HG02571 (cell line): Measurements from ENCODE around the gene TRMT2A.
A peak's percentile ranks its signal among the peaks of the same experiment; 100 is the strongest.
"Not testable (repeated sequence)": the region's sequence is repeated elsewhere in the genome, so short reads cannot be mapped to it uniquely, and the experiment has no call there.

Source experiments
- ATAC-seq: cut with Tn5 transposase; IDR thresholded peaks from one replicate; pipeline ENCODE4 v1.9.1; 2021; ENCODE audit warnings: mild to moderate bottlenecking, moderate library complexity; ENCODE audit not compliant: unreplicated experiment

The TRMT2A gene, protein sequence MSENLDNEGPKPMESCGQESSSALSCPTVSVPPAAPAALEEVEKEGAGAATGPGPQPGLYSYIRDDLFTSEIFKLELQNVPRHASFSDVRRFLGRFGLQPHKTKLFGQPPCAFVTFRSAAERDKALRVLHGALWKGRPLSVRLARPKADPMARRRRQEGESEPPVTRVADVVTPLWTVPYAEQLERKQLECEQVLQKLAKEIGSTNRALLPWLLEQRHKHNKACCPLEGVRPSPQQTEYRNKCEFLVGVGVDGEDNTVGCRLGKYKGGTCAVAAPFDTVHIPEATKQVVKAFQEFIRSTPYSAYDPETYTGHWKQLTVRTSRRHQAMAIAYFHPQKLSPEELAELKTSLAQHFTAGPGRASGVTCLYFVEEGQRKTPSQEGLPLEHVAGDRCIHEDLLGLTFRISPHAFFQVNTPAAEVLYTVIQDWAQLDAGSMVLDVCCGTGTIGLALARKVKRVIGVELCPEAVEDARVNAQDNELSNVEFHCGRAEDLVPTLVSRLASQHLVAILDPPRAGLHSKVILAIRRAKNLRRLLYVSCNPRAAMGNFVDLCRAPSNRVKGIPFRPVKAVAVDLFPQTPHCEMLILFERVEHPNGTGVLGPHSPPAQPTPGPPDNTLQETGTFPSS

GRCh38 chr22:20116951-20117632 lies at the start of gene TRMT2A:
Gene TRMT2A, minus strand, starts transcription at chr22:20117226. Its CDS starts 320 bp downstream, at chr22:20116906.
- peak; percentile 74 for ATAC-seq

DNA sequence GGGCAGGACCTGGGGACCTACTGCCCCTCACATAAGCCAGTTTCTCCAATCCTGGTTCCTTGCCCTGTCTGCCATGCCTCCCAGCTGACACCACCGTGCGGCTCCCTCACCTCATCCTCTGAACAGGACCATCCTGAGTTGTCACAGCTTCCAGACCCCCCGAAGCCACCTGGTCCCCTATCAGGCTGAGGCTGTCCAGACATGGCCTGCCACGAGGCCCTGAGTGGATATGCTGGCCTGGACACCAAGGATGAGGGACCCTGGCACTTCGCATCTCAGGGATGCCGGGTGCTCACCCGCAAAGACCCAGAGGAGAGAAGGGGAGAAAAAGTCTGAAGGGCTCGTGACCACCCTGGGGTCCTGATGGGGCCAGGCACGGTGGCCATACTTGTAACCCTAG lies 49.7 kb upstream of the TRMT2A start:
- ATAC-seq: no peak

- no peak for ATAC-seq
Measured at GRCh38 chr22:20165913-20166312, 48.9 kb upstream of the TRMT2A start.

GRCh38 chr22:20165421-20165820 lies 48.4 kb upstream of the TRMT2A start:
- no peak for ATAC-seq

DNA sequence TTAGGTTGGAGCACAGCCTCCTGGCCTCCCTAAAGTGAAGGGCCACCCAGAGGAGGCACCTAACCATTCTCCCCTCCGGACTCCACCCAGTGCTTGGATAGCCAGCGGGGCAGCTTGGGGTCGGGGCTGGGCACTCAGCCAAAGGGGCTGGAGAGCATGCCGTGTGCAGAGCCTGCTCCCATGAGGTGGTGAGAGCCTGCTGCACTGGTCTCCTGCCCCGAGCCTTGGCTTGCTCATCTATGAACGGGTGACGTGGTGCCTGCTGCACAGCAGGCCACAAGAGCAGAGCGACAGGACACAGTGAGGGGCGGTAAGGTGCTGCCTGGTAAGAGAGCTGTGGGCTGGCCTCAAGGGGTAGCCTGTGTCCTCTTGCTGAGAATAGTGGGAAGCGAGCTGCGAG lies 47.8 kb upstream of the TRMT2A start:
- no peak for ATAC-seq

DNA sequence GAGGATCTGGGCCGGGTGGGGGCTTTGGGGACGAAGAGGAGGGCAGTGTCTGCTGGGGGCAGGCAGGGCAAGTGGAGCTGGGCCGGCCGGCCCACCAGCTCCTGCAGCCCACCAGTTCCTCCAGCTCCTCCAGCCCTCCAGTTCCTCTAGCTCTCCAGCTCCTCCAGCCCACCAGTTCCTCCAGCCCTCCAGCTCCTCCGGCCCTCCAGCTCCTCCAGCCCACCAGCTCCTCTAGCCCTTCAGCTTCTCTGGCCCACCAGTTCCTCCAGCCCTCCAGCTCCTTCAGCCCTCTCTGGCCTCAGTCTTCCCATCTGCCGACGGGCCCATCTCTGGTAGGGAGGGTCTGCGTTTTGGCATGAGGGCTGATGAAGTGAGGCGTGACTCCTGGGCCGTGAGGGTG lies 43.0 kb upstream of the TRMT2A start:
- no peak for ATAC-seq

DNA sequence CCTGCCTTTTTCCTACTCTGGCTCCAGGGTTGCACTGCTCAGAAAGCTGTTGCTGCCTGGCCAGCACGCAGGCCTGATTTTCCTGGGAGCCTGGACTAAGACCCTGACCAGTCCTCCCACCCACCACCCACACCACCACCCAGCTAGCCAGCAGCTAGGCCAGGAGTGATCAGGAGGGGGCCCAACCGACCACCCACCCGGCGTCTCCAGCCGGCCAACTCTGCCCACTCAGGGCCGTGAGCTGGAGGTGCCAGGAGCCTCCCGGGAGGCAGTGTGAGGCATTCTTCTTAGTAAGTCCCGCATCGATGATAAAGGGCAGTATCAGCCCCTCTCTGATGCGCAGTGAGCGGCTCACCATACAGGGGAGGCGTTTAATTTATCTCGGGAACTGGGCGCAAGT lies 42.5 kb upstream of the TRMT2A start:
- ATAC-seq: not testable (repeated sequence)

GRCh38 chr22:20159076-20159475 lies 42.0 kb upstream of the TRMT2A start:
- no peak for ATAC-seq

DNA sequence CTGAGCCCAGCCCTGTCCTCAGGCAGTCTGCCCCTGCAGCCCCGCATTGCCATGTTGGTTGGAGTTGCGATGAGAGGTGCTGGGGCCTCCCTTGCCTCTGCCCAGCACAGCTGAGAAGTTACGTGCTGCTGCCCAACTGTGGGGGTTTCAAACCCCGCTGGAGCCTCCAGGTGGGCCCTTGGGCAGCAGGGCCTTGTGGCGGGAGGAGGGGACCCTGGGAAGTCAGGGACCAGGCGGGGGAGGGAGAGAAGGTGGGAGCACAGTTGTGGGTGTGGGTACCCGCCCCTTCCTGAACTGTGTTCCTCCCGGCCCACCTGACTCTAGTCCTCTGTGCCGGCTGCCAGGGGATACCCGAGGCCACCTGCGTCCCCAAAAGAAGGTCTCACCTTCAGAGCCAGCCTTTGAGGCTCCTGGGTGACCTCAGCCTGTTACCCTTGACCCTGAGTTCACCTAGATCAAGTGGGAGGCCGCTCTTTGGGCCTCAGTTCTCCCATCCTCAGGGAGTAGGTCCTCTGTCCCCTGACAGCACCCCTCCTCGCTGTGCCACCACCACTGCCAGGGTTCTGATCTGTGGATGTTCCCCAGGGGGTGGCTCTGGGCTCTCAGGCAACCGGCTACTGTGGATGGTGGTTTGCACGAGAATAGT lies 41.5 kb upstream of the TRMT2A start:
- ATAC-seq: no peak

DNA sequence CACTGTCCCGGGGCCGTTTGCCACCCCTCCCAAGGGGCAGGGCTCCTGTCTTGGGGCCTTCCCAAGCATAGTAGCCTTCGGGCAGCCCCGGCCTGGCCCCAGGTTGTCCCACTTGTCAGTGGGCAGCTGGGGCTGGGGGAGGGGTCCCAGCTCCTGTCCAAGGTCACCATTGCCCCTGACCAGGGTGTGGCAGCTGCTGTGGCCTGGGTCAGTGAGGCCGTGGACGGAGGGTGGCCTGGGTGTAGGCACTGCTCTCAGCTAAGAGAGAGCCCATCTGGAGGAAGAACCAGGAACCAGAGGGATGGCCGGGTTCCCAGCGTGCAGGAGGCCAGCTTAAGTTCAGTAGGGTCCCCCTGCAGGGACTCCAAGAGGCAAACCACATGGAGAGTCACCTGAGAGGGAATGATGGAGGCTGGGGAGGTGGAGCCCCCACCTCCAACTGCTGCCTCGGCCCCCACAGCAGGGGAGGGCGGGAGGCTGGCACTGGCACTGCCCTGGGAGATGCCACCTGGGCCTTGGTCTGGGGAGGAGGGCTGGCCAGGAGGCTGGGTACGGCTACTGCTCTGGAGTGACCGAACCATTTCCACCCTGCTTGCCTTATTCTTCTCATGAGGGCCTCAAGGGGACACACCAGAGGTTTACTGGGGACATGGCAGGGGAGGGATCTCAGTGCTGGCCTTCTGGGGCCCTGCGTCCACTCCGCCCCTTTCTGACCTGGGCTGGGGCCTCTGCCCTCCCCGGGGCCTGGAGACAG lies 40.6 kb upstream of the TRMT2A start:
- no peak for ATAC-seq

DNA sequence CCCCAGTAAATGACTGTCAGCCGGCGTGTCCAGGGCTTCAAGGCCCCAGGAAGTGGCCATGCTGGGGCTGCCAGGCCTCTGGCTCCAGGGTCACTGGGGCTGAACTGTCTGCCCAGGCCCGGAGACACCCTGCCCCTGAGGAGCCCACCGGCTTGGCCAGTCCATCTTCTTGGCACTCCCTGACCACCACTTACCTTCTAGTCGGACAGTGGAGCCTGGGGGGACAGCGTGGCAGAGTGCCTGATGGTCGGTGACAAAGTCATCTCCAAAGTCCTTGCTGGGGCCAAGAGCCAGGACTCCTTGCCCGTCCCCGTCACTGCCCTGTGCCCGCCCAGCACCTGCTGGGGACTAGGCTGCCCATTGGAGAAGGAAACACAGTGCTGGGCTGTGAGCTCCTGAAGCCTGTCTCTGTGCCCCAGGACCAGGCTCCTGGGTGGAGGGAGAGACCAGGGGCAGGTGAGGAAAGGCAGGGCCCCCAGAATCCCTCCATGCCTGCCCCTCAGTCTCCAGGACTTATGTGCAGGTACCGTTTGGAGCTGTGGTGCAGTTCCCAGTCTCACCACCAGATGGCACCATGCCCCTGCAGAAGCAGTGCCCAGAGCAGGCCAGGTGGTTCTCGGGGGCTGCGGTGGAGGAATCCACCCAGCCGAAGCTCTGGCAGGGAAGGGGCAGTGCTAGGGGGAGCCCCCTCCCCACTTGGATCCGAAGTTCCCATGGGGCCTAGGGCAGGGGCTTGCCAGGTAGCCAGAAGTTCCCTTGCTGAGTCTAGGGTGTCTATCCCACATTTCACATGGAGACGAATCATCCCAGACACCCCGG lies 39.8 kb upstream of the TRMT2A start:
- ATAC-seq: no peak

- no peak for ATAC-seq
Measured at GRCh38 chr22:20156042-20156389, 39.0 kb upstream of the TRMT2A start.

- no peak for ATAC-seq
Measured at GRCh38 chr22:20155330-20156041, 38.5 kb upstream of the TRMT2A start.

- no peak for ATAC-seq
Measured at GRCh38 chr22:20154602-20155187, 37.7 kb upstream of the TRMT2A start.

DNA sequence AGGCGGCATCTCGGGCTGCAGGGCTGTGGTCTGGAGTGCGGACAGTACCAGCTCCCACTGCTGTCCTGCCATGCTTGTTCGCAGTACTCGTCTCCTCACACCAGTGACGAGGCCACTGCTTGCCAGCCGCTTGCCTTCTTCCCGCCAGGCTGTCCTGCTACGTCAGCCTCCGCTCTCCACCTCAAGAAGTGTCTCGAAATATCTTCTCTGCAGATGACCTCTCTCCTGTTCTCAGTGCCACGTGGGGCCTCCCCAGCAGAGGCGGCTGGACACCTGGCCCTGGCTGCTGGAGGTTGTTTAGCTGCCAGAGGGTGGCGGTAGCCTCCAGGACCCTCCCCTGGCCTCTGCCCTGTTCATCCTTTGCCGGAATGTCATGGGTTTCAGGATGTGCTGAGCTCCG lies 36.9 kb upstream of the TRMT2A start:
- no peak for ATAC-seq

- no peak for ATAC-seq
Measured at GRCh38 chr22:20152464-20152890, 35.5 kb upstream of the TRMT2A start.

DNA sequence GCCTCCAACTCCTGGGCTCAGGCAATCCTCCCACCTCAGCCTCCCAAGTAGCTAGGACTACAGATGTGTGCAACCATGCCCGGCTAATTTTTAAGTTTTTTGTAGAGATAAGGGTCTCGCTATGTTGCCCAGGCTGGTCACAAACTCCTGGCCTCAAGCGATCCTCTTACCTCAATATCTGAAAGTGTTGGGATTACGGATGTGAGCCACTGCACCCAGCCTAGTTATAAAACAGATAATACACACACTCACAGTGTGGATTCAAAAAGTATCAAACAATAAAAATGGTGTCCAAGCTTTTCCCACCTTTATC lies 34.2 kb upstream of the TRMT2A start:
- ATAC-seq: no peak

- no peak for ATAC-seq
Measured at GRCh38 chr22:20150381-20151275, 33.6 kb upstream of the TRMT2A start, which contains the start of gene CCDC188. Gene CCDC188, minus strand, starts transcription at chr22:20151055. Its CDS starts 69 bp downstream, at chr22:20150986.
